NCI-H1436 treated with DMSO at 0.1 percent for 48 hours (cell line): ENCODE results near the gene TUG1.

ENCODE experiments used
- DNase-seq: peaks from one replicate; lab custom pipeline; 2025; lab: John Stamatoyannopoulos, UW

The TUG1 gene

GRCh38 chr22:31001124-31001770 lies 32.2 kb downstream of the TUG1 start:
- no peak for DNase-seq

DNA sequence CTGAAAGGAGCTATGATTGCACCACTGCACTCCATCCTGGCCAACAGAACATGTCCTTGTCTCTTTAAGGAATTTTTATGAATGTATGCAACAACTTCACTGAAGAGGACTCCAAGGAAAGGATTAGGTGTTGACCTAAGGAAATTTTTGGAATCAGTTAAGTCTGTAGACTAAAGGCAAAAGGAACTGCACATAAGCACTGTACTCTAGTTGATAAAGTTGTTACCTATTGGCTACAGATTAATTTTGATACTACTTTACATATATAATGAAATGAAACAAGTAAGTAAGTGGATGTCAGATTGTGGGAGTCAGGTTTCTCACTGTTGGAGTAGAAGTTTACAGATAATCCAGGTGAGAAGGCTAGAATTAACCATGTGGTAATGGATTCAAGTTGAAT lies 36.5 kb downstream of the TUG1 start:
- DNase-seq = no peak

GRCh38 chr22:31019191-31019930 lies 50.3 kb downstream of the TUG1 start:
- DNase-seq = no peak

GRCh38 chr22:31020334-31020733 lies 51.3 kb downstream of the TUG1 start:
- DNase-seq = no peak

- no peak for DNase-seq
Measured at GRCh38 chr22:31022516-31022915, 53.5 kb downstream of the TUG1 start.
